ENCODE measurements around the gene CD24.

CD24 gene

GRCh38 chr6:106974336-106974998, at the start of gene CD24:
Gene CD24 (minus strand): TSS chr6:106974729. CDS start chr6:106974646, 83 bp downstream.
- TF ChIP-seq CSDC2 (CRISPR knock-in tag; IDR thresholded peaks at IDR 0.05) = no peak
- ATAC-seq = peak; percentile 27; the same call in 2 of the 3 replicates

- no peak for ATAC-seq
- TF ChIP-seq ZFP3 (CRISPR knock-in tag; IDR thresholded peaks at IDR 0.05) (no peak), ZFP30 (CRISPR knock-in tag; IDR thresholded peaks at IDR 0.05) (no peak), CREB5 (CRISPR knock-in tag; IDR thresholded peaks at IDR 0.05; ENCODE audit: low read depth) (no peak), ESRRG (CRISPR knock-in tag; IDR thresholded peaks at IDR 0.05) (no peak), TOX (CRISPR knock-in tag; IDR thresholded peaks at IDR 0.05; ENCODE audit: borderline replicate concordance) (no peak), CSDC2 (CRISPR knock-in tag; IDR thresholded peaks at IDR 0.05) (no peak), ZNF8 (CRISPR knock-in tag; IDR thresholded peaks at IDR 0.05) (no peak), POU6F1 (CRISPR knock-in tag; IDR thresholded peaks at IDR 0.05; ENCODE audit: borderline replicate concordance, low read depth) (no peak), ZNF70 (CRISPR knock-in tag; IDR thresholded peaks at IDR 0.05) (no peak), SNAI2 (CRISPR knock-in tag; IDR thresholded peaks at IDR 0.05) (no peak), CSRNP3 (CRISPR knock-in tag; IDR thresholded peaks at IDR 0.05) (no peak), PPARA (CRISPR knock-in tag; IDR thresholded peaks at IDR 0.05; ENCODE audit: borderline replicate concordance) (no peak), TSHZ2 (CRISPR knock-in tag; IDR thresholded peaks at IDR 0.05) (no peak), TCF4 (CRISPR knock-in tag; IDR thresholded peaks at IDR 0.05; ENCODE audit: borderline replicate concordance) (no peak), ARNTL (CRISPR knock-in tag; IDR thresholded peaks at IDR 0.05; ENCODE audit: borderline replicate concordance, low read depth) (no peak), RARB (CRISPR knock-in tag; IDR thresholded peaks at IDR 0.05) (no peak), OSR1 (CRISPR knock-in tag; IDR thresholded peaks at IDR 0.05) (no peak), GLIS3 (CRISPR knock-in tag; IDR thresholded peaks at IDR 0.05) (no peak)
These were observed 47.1 kb upstream of the CD24 start for GRCh38 chr6:107021446-107022185.

- no peak for ATAC-seq
- TF ChIP-seq TSHZ2 (CRISPR knock-in tag; IDR thresholded peaks at IDR 0.05) = no peak
- no peak for TF ChIP-seq CSRNP3 (CRISPR knock-in tag; IDR thresholded peaks at IDR 0.05)
- no peak for TF ChIP-seq ESRRG (CRISPR knock-in tag; IDR thresholded peaks at IDR 0.05)
- no peak for TF ChIP-seq OSR1 (CRISPR knock-in tag; IDR thresholded peaks at IDR 0.05)
- no peak for TF ChIP-seq ZNF8 (CRISPR knock-in tag; IDR thresholded peaks at IDR 0.05)
- TF ChIP-seq ZFP30 (CRISPR knock-in tag; IDR thresholded peaks at IDR 0.05) = no peak
- TF ChIP-seq ZC3H10 (CRISPR knock-in tag; IDR thresholded peaks at IDR 0.05) = no peak
- no peak for TF ChIP-seq BACH2 (CRISPR knock-in tag; IDR thresholded peaks at IDR 0.05; ENCODE audit: borderline replicate concordance)
- no peak for TF ChIP-seq PPARA (CRISPR knock-in tag; IDR thresholded peaks at IDR 0.05; ENCODE audit: borderline replicate concordance)
- TF ChIP-seq ZNF565 (CRISPR knock-in tag; conservative IDR thresholded peaks at IDR 0.05; ENCODE audit: low read depth) = no peak
- no peak for TF ChIP-seq TCF4 (CRISPR knock-in tag; IDR thresholded peaks at IDR 0.05; ENCODE audit: borderline replicate concordance)
- TF ChIP-seq POU6F1 (CRISPR knock-in tag; IDR thresholded peaks at IDR 0.05; ENCODE audit: borderline replicate concordance, low read depth) = no peak
- no peak for TF ChIP-seq TOX (CRISPR knock-in tag; IDR thresholded peaks at IDR 0.05; ENCODE audit: borderline replicate concordance)
- TF ChIP-seq CSDC2 (CRISPR knock-in tag; IDR thresholded peaks at IDR 0.05) = no peak
These were observed 45.7 kb upstream of the CD24 start for GRCh38 chr6:107020239-107020638.

Measured in SK-N-SH treated with all-trans-retinoic acid at 6 μM for 48 hours (cell line).